22Rv1 (cell line): ENCODE measurements around the gene RNF220.

Experiments
- H3K27ac ChIP-seq: fragments of 450-650 bp; 2 replicates; pipeline ENCODE4 v1.5.1; 2017
- CTCF ChIP-seq: fragments of 450-650 bp; IDR thresholded peaks from 2 replicates; pipeline ENCODE4 v1.5.1; 2017; ENCODE audit warnings: mild to moderate bottlenecking
- ZFX ChIP-seq: fragments of 450-650 bp; IDR thresholded peaks from 2 replicates; pipeline ENCODE4 v1.6.1; 2017; ENCODE audit warnings: antibody characterized with exemption, borderline replicate concordance

The RNF220 gene

GRCh38 chr1:44628962-44629756 is 224.1 kb downstream of the RNF220 start:
- TF ChIP-seq ZFX (no peak), CTCF (no peak)
- H3K27ac ChIP-seq = no peak overlapping the region

GRCh38 chr1:44630116-44630515 is 225.1 kb downstream of the RNF220 start:
- TF ChIP-seq ZFX (no peak), CTCF (no peak)
- H3K27ac ChIP-seq = 0 out of 2 replicates have a peak overlapping the region, but pooled peaks have one; percentile 97

- H3K27ac ChIP-seq = peak overlapping the region; percentile 97
- TF ChIP-seq ZFX (no peak), CTCF (no peak)
Measured at GRCh38 chr1:44631333-44631646, 226.2 kb downstream of the RNF220 start.

GRCh38 chr1:44631647-44632539 is 226.8 kb downstream of the RNF220 start:
- peak overlapping the region; percentile 97 for H3K27ac ChIP-seq
- TF ChIP-seq CTCF (no peak), ZFX (no peak)

GRCh38 chr1:44632598-44632997 is 227.5 kb downstream of the RNF220 start:
- H3K27ac ChIP-seq = peak overlapping the region; percentile 97
- no peak for TF ChIP-seq CTCF
- TF ChIP-seq ZFX = no peak

GRCh38 chr1:44634606-44635189 is 229.6 kb downstream of the RNF220 start:
- TF ChIP-seq CTCF = no peak
- no peak for TF ChIP-seq ZFX
- no peak overlapping the region for H3K27ac ChIP-seq
